K562 (cell line): ENCODE data around the gene BEND5.

Source experiments
- CTCF ChIP-seq, 3 experiments: IDR thresholded peaks in 2 of 3; conservative IDR thresholded peaks in 1 of 3; 2 replicates each; pipeline ENCODE4 v1.5.1; 2011 to 2012; ENCODE audit warnings: low read length in 3 of 3, mild to moderate bottlenecking in 3 of 3, control low read depth in 2 of 3, improper control_type of control experiment in 1 of 3, inconsistent platforms in 1 of 3, low read depth in 1 of 3, mixed read lengths in 1 of 3, moderate library complexity in 1 of 3; ENCODE audit not compliant: insufficient read depth in 2 of 3
- ETV1 ChIP-seq: fragments of 450-650 bp; conservative IDR thresholded peaks from 2 replicates; pipeline ENCODE4 v1.6.1; 2016; ENCODE audit warnings: missing genetic modification characterization, control low read depth, low read depth, missing compliant biosample characterization
- HCFC1 ChIP-seq: IDR thresholded peaks from 2 replicates; pipeline ENCODE4 v1.6.1; 2012; ENCODE audit warnings: low read depth, low read length, improper control_type of control experiment
- HMG20A ChIP-seq: fragments of 450-650 bp; formaldehyde crosslinking; conservative IDR thresholded peaks from 2 replicates; pipeline ENCODE4 v1.4.0; 2020; ENCODE audit warnings: mild to moderate bottlenecking, mixed read lengths
- PHF21A ChIP-seq: fragments of 450-650 bp; IDR thresholded peaks from 2 replicates; pipeline ENCODE4 v1.6.1; 2017; ENCODE audit warnings: low read depth, borderline replicate concordance
- POLR2AphosphoS5 ChIP-seq: IDR thresholded peaks from 2 replicates; pipeline ENCODE4 v1.6.1; 2011; ENCODE audit warnings: mild to moderate bottlenecking, low read depth, low read length, moderate library complexity; ENCODE audit not compliant: control insufficient read depth, insufficient read depth
- SMARCE1 ChIP-seq: fragments of 450-650 bp; IDR thresholded peaks from 2 replicates; pipeline ENCODE4 v1.7.1; 2016; ENCODE audit warnings: mild to moderate bottlenecking
- TEAD4 ChIP-seq, 2 experiments: sonication (generic) in 1 of 2; formaldehyde crosslinking in 1 of 2; IDR thresholded peaks; 2 replicates each; pipeline versions ENCODE4 v1.6.1 to v1.8.0; 2012 to 2022; ENCODE audit warnings: borderline replicate concordance in 1 of 2, inconsistent platforms in 1 of 2, low read length in 1 of 2, mild to moderate bottlenecking in 1 of 2, missing genetic modification reagents in 1 of 2
- ZBED1 ChIP-seq: IDR thresholded peaks from 2 replicates; pipeline ENCODE4 v1.6.1; 2014
- ZEB2 ChIP-seq: fragments of 450-650 bp; IDR thresholded peaks from 2 replicates; pipeline ENCODE4 v1.6.1; 2016
- TF ChIP-seq, protein P1 (sequence below): fragments of 450-650 bp; IDR thresholded peaks from 2 replicates; pipeline ENCODE4 v1.6.1; 2016; ENCODE audit warnings: mild to moderate bottlenecking
- TF ChIP-seq, protein P2 (sequence below), 2 experiments: fragments of 450-650 bp in 1 of 2; sonication (generic) in 1 of 2; formaldehyde crosslinking; conservative IDR thresholded peaks; 2 replicates each; pipeline versions ENCODE4 v1.4.0 to v1.8.1; 2020 to 2022; ENCODE audit warnings: mild to moderate bottlenecking in 1 of 2, missing genetic modification reagents in 1 of 2
- TF ChIP-seq, protein P3 (sequence below): sonication (generic); formaldehyde crosslinking; IDR thresholded peaks from 2 replicates; pipeline ENCODE4 v1.8.1; 2023; ENCODE audit warnings: mild to moderate bottlenecking, missing genetic modification reagents
- TF ChIP-seq, protein P4 (sequence below), 2 experiments: fragments of 250-450 bp in 1 of 2; fragments of 450-650 bp in 1 of 2; sonication (Bioruptor Pico) in 1 of 2; IDR thresholded peaks; 2 replicates each; pipeline versions ENCODE4 v1.6.1 to v1.8.0; 2016 to 2021; ENCODE audit warnings: mild to moderate bottlenecking in 2 of 2, moderate library complexity in 2 of 2, missing compliant biosample characterization in 1 of 2, missing genetic modification characterization in 1 of 2

DNA sequence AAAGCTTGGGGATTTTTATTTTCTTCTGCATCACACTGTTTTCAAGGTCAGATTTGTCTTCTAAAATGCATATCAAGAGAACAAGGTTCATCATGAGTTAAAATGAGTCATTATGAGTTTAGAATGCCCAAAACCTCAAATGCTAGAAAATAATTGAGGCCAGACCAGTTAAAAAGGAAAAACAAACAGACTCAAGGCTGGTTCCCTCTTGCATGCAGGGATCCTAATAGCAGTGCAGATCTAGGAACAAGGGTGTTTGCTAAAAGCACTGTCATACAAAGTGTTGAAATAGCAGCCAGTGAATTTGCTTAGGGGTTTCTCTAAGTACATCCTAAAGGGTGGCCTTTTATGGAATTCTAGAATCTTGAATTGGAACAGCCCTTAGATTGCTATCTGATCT is 15.3 kb downstream of the BEND5 start:
- TF ChIP-seq SMARCE1: no peak
- no peak for TF ChIP-seq TEAD4 (IDR thresholded peaks at IDR 0.05; ENCODE audit: low read length)
- no peak for TF ChIP-seq TEAD4 (CRISPR knock-in tag; IDR thresholded peaks at IDR 0.05; ENCODE audit: borderline replicate concordance)
- TF ChIP-seq HMG20A: no peak
- no peak for TF ChIP-seq POLR2AphosphoS5
- TF ChIP-seq, protein P1, sequence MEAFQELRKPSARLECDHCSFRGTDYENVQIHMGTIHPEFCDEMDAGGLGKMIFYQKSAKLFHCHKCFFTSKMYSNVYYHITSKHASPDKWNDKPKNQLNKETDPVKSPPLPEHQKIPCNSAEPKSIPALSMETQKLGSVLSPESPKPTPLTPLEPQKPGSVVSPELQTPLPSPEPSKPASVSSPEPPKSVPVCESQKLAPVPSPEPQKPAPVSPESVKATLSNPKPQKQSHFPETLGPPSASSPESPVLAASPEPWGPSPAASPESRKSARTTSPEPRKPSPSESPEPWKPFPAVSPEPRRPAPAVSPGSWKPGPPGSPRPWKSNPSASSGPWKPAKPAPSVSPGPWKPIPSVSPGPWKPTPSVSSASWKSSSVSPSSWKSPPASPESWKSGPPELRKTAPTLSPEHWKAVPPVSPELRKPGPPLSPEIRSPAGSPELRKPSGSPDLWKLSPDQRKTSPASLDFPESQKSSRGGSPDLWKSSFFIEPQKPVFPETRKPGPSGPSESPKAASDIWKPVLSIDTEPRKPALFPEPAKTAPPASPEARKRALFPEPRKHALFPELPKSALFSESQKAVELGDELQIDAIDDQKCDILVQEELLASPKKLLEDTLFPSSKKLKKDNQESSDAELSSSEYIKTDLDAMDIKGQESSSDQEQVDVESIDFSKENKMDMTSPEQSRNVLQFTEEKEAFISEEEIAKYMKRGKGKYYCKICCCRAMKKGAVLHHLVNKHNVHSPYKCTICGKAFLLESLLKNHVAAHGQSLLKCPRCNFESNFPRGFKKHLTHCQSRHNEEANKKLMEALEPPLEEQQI: no peak
- TF ChIP-seq ETV1: no peak
- TF ChIP-seq PHF21A: no peak
- no peak for TF ChIP-seq CTCF (IDR thresholded peaks at IDR 0.05 in 2 of 3, conservative IDR thresholded peaks at IDR 0.05 in 1 of 3; ENCODE audit: insufficient read depth in 2 of 3, low read depth in 1 of 3, low read length in 3 of 3)
- no peak for TF ChIP-seq ZBED1
- TF ChIP-seq, protein P2, sequence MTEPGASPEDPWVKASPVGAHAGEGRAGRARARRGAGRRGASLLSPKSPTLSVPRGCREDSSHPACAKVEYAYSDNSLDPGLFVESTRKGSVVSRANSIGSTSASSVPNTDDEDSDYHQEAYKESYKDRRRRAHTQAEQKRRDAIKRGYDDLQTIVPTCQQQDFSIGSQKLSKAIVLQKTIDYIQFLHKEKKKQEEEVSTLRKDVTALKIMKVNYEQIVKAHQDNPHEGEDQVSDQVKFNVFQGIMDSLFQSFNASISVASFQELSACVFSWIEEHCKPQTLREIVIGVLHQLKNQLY (CRISPR knock-in tag; conservative IDR thresholded peaks at IDR 0.05): no peak
- TF ChIP-seq, protein P3, sequence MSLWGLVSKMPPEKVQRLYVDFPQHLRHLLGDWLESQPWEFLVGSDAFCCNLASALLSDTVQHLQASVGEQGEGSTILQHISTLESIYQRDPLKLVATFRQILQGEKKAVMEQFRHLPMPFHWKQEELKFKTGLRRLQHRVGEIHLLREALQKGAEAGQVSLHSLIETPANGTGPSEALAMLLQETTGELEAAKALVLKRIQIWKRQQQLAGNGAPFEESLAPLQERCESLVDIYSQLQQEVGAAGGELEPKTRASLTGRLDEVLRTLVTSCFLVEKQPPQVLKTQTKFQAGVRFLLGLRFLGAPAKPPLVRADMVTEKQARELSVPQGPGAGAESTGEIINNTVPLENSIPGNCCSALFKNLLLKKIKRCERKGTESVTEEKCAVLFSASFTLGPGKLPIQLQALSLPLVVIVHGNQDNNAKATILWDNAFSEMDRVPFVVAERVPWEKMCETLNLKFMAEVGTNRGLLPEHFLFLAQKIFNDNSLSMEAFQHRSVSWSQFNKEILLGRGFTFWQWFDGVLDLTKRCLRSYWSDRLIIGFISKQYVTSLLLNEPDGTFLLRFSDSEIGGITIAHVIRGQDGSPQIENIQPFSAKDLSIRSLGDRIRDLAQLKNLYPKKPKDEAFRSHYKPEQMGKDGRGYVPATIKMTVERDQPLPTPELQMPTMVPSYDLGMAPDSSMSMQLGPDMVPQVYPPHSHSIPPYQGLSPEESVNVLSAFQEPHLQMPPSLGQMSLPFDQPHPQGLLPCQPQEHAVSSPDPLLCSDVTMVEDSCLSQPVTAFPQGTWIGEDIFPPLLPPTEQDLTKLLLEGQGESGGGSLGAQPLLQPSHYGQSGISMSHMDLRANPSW (CRISPR knock-in tag): no peak
- TF ChIP-seq ZEB2: no peak
- TF ChIP-seq HCFC1: no peak
- TF ChIP-seq, protein P4, sequence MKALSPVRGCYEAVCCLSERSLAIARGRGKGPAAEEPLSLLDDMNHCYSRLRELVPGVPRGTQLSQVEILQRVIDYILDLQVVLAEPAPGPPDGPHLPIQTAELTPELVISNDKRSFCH (CRISPR knock-in tag; IDR thresholded peaks at IDR 0.05): no peak
- TF ChIP-seq, protein P4 (tag; IDR thresholded peaks at IDR 0.05): no peak
